Measurements from ENCODE around the gene PAF1.

GRCh38 chr19:39363901-39364457 is 26.9 kb downstream of the PAF1 start:
- TF ChIP-seq HNRNPK (IDR thresholded peaks at IDR 0.05; ENCODE audit: low read depth, low read length, poor library complexity, severe bottlenecking), result no peak
- no peak for TF ChIP-seq CREB3 (CRISPR knock-in tag; IDR thresholded peaks at IDR 0.05)
- TF ChIP-seq ERF (CRISPR knock-in tag; IDR thresholded peaks at IDR 0.05), result no peak
- no peak for TF ChIP-seq POLR2AphosphoS5 (IDR thresholded peaks at IDR 0.05; ENCODE audit: low read depth, low read length)
- TF ChIP-seq HBP1 (CRISPR knock-in tag; IDR thresholded peaks at IDR 0.05; ENCODE audit: low read depth), result no peak
- TF ChIP-seq ZNF644 (CRISPR knock-in tag; IDR thresholded peaks at IDR 0.05; ENCODE audit: low read depth), result no peak
- TF ChIP-seq CBX5 (CRISPR knock-in tag; IDR thresholded peaks at IDR 0.05; ENCODE audit: borderline replicate concordance), result no peak
- TF ChIP-seq ZNF274 (CRISPR knock-in tag; IDR thresholded peaks at IDR 0.05), result no peak
- no peak for TF ChIP-seq NBN (conservative IDR thresholded peaks at IDR 0.05)
- no peak for TF ChIP-seq ZFX (CRISPR knock-in tag; IDR thresholded peaks at IDR 0.05; ENCODE audit: low read depth)
- TF ChIP-seq DNMT3B (CRISPR knock-in tag; conservative IDR thresholded peaks at IDR 0.05), result no peak
- TF ChIP-seq CREB1 (IDR thresholded peaks at IDR 0.05), result no peak
- no peak for TF ChIP-seq CREB1 (CRISPR knock-in tag; IDR thresholded peaks at IDR 0.05)
- TF ChIP-seq REST (IDR thresholded peaks at IDR 0.05; ENCODE audit: borderline replicate concordance in 1 of 2, low read depth in 1 of 2, low read length in 2 of 2), result no peak
- TF ChIP-seq NR2C2 (CRISPR knock-in tag; IDR thresholded peaks at IDR 0.05; ENCODE audit: borderline replicate concordance), result no peak

All from HepG2 (cell line).